Measurements from ENCODE around the gene AKAP1. TPM values are rescaled to one million over a fixed set of nuclear protein-coding genes. Genes with fewer than 3 reads are reported as not detected.

The AKAP1 gene
- polyA plus RNA-seq, 1 experiment = 6.5 TPM

- Histone ChIP-seq H3K27ac (ENCODE audit: low read depth, low read length) (no peak overlapping the region), H3K27me3 (ENCODE audit: control insufficient read depth, insufficient read depth, low read length) (peaks cover 10% of the 10 kb centered on the region), H3K4me3 (ENCODE audit: low read depth, low read length) (no peak overlapping the region), H3K9me3 (ENCODE audit: control insufficient read depth, insufficient read depth, low read length) (no peaks in the 10 kb centered on the region)
- CTCF ChIA-PET = interaction anchor here (0.6 to 1.2 kb wide), 5 partner anchors 9 to 700 kb away, joined by 3 to 9 read pairs (median 3); no protein-coding TSS in a partner anchor
- no peak for DNase-seq (ENCODE audit: low read depth, low spot score)
- POLR2A ChIA-PET = no interaction called here
- no peak for TF ChIP-seq CTCF (IDR thresholded peaks at IDR 0.05; ENCODE audit: low read depth, low read length)
Measured at GRCh38 chr17:57133486-57133885, 48.4 kb downstream of the AKAP1 start.

- no peaks in the 10 kb centered on the region for H3K9me3 ChIP-seq (ENCODE audit: control insufficient read depth, insufficient read depth, low read length)
- no peak overlapping the region for H3K27ac ChIP-seq (ENCODE audit: low read depth, low read length)
- TF ChIP-seq CTCF (IDR thresholded peaks at IDR 0.05; ENCODE audit: low read depth, low read length) = no peak
- no peak for DNase-seq (ENCODE audit: low read depth, low spot score)
- ChIA-PET CTCF (interaction anchor here (1.2 to 2.5 kb wide), 2 partner anchors 537 to 698 kb away, joined by 6 to 7 read pairs; no protein-coding TSS in a partner anchor), POLR2A (no interaction called here)
- H3K27me3 ChIP-seq (ENCODE audit: control insufficient read depth, insufficient read depth, low read length) = peaks cover 10% of the 10 kb centered on the region
- H3K4me3 ChIP-seq (ENCODE audit: low read depth, low read length) = no peak overlapping the region
Measured at GRCh38 chr17:57135026-57135788, 50.2 kb downstream of the AKAP1 start.

GRCh38 chr17:57135789-57136291, 50.8 kb downstream of the AKAP1 start:
- H3K27me3 ChIP-seq (ENCODE audit: control insufficient read depth, insufficient read depth, low read length) = peaks cover 10% of the 10 kb centered on the region
- ChIA-PET POLR2A (no interaction called here), CTCF (interaction anchor here (0.6 to 2.5 kb wide), 5 partner anchors 536 to 698 kb away, joined by 3 to 7 read pairs (median 3); no protein-coding TSS in a partner anchor)
- no peak overlapping the region for H3K27ac ChIP-seq (ENCODE audit: low read depth, low read length)
- no peak for TF ChIP-seq CTCF (IDR thresholded peaks at IDR 0.05; ENCODE audit: low read depth, low read length)
- DNase-seq (ENCODE audit: low read depth, low spot score) = no peak
- no peak overlapping the region for H3K4me3 ChIP-seq (ENCODE audit: low read depth, low read length)
- H3K9me3 ChIP-seq (ENCODE audit: control insufficient read depth, insufficient read depth, low read length) = no peaks in the 10 kb centered on the region

- CTCF ChIA-PET = interaction anchor here (0.6 to 2.5 kb wide), 4 partner anchors 536 to 697 kb away, joined by 3 to 7 read pairs (median 3); no protein-coding TSS in a partner anchor
- H3K9me3 ChIP-seq (ENCODE audit: control insufficient read depth, insufficient read depth, low read length) = no peaks in the 10 kb centered on the region
- peaks cover 10% of the 10 kb centered on the region for H3K27me3 ChIP-seq (ENCODE audit: control insufficient read depth, insufficient read depth, low read length)
- DNase-seq (ENCODE audit: low read depth, low spot score) = no peak
- TF ChIP-seq CTCF (IDR thresholded peaks at IDR 0.05; ENCODE audit: low read depth, low read length) = no peak
- POLR2A ChIA-PET = no interaction called here
- H3K27ac ChIP-seq (ENCODE audit: low read depth, low read length) = no peak overlapping the region
- no peak overlapping the region for H3K4me3 ChIP-seq (ENCODE audit: low read depth, low read length)
Measured at GRCh38 chr17:57136355-57136754, 51.3 kb downstream of the AKAP1 start.
